GM18499 (cell line): ENCODE data around the gene SLC45A3.

Experiments
- ATAC-seq: cut with Tn5 transposase; IDR thresholded peaks from one replicate; pipeline ENCODE4 v1.9.1; 2021; ENCODE audit warnings: moderate number of reproducible peaks; ENCODE audit not compliant: insufficient read depth, unreplicated experiment

The SLC45A3 gene

GRCh38 chr1:205670611-205671430, 9.5 kb downstream of the SLC45A3 start:
- ATAC-seq = no peak

- no peak for ATAC-seq
Measured at GRCh38 chr1:205670150-205670446, 10.2 kb downstream of the SLC45A3 start.

GRCh38 chr1:205669341-205670149, 10.8 kb downstream of the SLC45A3 start:
- ATAC-seq = no peak

DNA sequence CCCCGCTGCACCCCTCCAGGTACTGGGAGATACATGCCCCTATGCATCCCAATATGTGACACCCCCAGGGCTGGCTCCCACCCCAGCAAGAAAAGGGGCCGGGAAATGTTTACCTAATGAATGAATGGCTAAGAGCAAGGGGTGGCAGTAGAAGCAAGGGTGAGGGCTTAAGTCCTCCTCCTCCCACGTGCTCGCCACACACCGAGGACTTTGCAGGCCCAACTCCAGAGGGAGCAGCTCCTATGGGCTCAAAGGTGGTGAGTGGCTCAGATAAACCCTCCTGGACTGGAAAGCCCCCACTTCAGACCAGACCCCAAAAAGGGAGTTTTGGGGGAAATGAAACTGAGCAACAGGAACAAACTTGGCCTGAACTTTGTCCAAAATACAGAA, 11.4 kb downstream of the SLC45A3 start:
- ATAC-seq = no peak

- no peak for ATAC-seq
Measured at GRCh38 chr1:205667909-205668643, 12.2 kb downstream of the SLC45A3 start.

DNA sequence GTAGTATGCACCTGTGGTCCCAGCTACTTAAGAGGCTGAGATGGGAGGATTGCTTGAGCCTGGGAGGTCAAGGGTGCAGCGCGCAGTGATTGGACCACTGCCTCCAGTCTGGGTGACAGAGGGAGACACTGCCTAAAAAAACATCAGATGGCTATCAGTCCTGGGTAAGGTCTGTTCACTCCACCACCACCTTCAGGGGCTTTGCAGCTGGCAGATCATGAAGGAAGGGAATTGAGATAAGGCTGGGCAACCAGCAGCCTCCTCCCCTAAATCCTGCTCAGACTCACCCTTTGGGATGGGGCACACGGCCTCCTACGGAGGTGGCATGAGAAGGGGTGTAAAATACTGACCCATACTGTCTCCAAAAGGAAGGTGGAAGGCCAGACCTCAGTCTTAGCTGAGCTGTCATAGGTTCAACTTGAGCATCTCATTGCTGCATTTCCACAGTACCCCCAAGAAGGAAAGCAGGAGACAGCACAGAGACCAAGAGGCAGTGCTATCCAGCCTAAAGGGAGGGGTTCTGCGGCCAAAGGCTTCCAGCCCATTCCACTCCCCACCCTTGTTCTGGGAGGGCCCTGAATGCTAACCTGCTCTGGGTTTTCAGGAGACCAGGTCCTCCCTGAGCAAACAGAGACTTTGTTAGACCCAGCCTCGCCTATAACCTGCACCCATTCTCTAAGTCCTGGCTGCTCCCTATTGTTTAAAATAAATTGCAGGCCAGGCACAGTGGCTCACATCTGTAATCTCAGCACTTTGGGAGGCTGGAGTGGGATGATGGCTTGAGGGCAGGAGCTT, 13.7 kb downstream of the SLC45A3 start:
- no peak for ATAC-seq

DNA sequence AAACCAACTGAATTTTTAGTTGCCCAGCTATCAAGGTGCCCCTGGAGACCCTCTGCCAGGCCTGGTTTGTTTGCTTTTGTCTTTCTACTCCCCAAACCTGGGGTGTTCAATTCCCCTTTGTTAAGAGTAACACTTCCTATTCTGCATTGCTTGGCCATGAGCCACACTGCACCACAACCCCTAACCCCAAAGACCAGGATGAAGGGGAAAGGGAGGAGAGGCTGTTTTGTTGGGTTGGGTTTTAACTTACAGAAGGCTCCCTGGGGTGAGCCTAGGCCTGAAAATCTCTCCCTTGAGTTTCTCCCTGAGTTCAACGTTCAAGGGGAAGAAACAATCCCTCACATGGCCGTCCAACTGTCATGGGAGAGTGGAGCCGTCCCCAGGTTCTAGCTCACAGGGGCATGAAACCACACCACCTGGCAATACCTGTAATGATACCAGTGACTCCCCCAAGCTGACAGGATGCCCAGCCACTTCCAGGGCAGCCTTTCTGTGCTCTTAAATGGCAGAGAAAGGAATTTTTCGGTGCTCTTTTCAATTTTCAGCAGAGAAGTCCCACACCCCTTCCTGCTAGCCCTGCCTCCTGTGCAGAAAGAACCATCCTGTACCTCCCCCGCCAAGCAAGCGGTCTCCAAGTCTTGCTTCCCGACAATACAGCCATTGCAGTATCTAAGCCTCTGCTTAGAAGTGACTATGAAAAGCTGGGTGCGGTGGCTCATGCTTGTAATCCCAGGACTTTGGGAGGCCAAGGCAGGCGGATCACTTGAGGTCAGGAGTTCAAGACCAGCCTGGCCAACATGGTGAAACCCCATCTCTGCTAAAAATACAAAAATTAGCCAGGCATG, 14.9 kb downstream of the SLC45A3 start:
- no peak for ATAC-seq

GRCh38 chr1:205664399-205665017, 15.8 kb downstream of the SLC45A3 start:
- ATAC-seq = no peak

DNA sequence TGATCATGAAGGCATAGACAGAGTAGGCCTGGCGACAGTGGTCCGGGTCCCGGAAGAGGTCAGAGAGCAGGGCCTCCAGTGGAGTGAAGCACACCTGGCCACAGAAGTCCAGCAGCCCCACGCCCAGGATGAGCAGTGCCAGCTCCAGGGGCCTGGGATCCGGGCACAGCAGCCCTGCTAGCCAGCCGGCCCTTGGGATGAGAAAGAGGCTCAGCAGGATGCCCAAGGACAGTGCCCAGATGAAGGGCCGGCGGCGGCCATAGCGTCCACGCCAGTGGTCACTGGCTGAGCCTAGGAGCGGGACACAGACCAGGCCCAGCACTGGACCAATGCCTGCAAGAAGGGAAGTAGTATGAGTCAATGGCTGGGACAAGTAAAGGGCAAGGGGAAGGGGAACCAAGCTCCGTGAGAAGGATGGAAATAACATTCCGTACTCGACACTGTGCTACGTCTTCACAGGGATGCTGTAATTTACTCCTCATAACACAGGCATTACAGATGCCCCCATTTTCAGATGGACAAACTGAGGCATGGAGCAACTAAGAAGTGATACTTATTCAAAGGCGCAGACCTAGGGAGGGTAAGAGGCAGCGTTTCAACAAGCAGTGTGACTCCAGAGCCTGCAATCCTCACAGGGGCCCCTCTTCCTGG, 16.9 kb downstream of the SLC45A3 start:
- no peak for ATAC-seq

DNA sequence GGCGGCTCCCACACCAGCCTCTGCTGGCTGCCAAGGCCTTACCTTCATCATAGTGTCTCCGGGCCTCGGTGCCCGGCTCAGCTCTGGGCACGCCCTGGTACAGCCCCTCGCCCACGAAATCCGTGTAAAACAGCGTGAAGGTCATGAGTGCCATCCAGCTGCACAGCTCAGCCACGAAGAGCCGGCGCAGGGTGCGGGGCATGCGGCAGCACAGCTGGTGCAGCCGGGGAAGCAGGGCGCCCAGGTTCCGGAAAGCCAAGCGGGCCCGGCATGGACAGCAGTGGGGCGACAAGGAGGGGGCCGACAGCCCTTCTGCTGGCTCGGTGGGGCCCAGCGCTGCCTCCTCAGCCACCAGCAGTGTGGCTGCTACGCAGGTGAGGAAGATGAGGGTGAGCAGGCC, 17.5 kb downstream of the SLC45A3 start:
- no peak for ATAC-seq

GRCh38 chr1:205662135-205662738, 18.1 kb downstream of the SLC45A3 start:
- ATAC-seq = no peak

DNA sequence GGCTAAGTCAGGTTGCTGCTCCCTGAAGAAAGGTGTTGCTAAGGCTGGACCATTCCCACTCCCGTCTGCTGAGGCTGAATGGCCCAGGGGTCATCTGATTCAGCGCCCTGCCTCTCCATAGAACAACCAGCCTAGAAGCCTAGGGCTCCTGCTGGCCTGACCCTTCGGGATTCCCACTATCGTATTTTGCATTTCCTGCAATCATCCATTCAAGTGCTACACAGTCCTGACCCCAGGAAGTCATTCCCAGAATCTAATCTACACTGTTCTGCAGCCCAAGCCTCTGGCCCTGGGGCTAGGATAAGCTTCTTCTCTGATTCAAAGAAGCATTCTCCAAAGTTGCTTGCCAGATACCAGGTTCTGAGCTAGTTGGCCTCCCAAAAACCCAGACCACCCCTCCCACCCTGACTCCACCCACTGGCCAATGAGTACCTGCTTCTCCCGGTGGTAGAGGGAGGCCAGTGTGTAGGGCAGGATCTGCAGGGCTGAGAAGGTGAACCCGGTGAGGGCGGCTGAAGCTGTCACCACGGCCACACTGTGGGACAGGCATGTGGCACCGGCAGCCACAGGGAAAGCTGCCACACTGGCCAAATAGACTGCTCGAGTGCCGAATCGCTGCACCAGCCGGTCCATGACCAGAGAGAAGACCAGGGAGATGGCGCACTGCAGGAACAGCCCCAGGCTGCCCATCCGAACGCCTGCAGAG, 18.7 kb downstream of the SLC45A3 start:
- no peak for ATAC-seq

DNA sequence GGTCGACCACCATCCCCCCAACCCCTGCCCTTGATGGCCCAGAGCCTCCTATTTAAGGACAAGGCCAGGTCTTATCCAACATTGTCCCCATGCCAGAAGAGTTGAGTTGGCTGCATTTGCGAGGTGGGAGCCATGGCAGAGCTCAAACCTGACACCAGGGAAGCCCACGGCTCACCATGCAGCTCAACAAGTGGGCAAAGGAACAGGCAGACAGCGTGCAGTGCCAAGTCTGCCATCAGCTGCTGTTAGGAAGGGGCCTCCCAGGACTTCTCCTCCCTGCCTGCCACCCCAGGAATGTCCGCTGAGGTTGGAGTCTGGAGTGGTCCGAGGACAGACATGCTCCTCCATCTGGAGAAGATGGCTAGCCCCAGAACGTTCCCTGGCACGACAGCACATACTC, 19.9 kb downstream of the SLC45A3 start:
- ATAC-seq = no peak

DNA sequence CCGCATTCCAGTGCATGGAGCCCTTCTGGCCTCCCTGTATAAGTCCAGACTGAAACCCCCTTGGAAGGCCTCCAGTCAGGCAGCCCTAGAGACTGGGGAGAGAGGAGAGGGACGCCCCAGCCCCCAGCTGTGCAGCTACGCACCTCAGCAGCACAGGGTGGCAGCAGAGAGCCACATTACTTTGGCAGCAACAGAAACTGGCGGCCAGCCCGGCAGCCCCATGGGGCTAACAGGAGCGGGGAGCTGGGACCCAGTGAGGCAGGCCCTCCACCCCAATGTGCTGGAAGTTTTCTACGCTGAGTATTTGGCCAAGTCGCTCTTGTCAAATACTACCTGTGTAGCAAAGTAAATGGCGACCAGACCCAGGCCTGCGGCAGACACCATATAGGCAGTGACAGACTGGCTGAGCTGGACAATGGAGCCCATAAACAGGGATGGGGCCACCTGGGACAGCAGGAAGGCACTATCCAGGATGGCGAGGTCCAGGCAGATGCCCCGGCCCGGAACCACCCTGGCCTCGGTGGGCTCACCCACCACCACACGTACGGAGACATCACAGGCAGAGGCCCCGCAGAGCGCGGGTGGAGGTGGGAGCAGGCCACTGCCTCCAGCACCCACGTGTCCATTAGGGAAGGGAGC, 21.2 kb downstream of the SLC45A3 start:
- ATAC-seq = no peak

GRCh38 chr1:205656236-205656635, 24.1 kb downstream of the SLC45A3 start:
- ATAC-seq = no peak

DNA sequence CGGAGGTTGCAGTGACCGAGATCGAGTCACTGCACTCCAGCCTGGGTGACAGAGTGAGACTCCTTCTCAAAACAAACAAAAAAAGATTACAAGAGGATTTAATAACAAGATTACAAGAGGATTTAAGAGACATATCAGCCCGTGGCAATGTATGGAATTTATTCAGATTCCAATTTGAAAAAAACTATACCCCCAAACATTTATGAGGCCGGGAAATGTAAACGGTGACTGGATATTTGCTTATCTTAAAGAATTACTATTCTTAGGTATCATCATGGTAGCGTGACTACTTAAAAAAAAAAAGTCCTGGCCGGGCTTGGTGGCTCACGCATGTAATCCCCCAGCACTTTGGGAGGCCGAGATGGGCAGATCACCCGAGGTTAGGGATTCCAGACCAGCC, 27.3 kb downstream of the SLC45A3 start:
- ATAC-seq = no peak

- ATAC-seq = no peak
Measured at GRCh38 chr1:205650241-205650640, 30.1 kb downstream of the SLC45A3 start.
